ENCODE results near the gene ERICH4.

Gene ERICH4

GRCh38 chr19:41442473-41443355 is at the start of gene ERICH4:
TSS of gene ERICH4 (plus strand) at chr19:41443156. CDS start at chr19:41443170, 14 bp downstream.
- H3K4me1 ChIP-seq (ENCODE audit: insufficient read depth, low read length) = peaks cover 6% of the 10 kb centered on the region
- no peak within 1 kb of the TSS for H2AFZ ChIP-seq (ENCODE audit: low read depth, low read length)
- no peaks in the 10 kb centered on the region for H3K9me3 ChIP-seq (ENCODE audit: low read length)
- H3K36me3 ChIP-seq (ENCODE audit: insufficient read depth, low read length) = peaks cover 6% of the 10 kb centered on the region
- H3K4me3 ChIP-seq (ENCODE audit: low read length) = no peak within 1 kb of the TSS
- H3K27me3 ChIP-seq (ENCODE audit: insufficient read depth, low read length) = no peaks in the 10 kb centered on the region

GRCh38 chr19:41395355-41395754 is 47.6 kb upstream of the ERICH4 start:
- H3K9me3 ChIP-seq (ENCODE audit: low read length) = no peaks in the 10 kb centered on the region
- H3K36me3 ChIP-seq (ENCODE audit: insufficient read depth, low read length) = peaks cover 12% of the 10 kb centered on the region
- no peak overlapping the region for H3K4me3 ChIP-seq (ENCODE audit: low read length)
- peaks cover 17% of the 10 kb centered on the region for H3K4me1 ChIP-seq (ENCODE audit: insufficient read depth, low read length)
- no peak overlapping the region for H2AFZ ChIP-seq (ENCODE audit: low read depth, low read length)
- no peaks in the 10 kb centered on the region for H3K27me3 ChIP-seq (ENCODE audit: insufficient read depth, low read length)

DNA sequence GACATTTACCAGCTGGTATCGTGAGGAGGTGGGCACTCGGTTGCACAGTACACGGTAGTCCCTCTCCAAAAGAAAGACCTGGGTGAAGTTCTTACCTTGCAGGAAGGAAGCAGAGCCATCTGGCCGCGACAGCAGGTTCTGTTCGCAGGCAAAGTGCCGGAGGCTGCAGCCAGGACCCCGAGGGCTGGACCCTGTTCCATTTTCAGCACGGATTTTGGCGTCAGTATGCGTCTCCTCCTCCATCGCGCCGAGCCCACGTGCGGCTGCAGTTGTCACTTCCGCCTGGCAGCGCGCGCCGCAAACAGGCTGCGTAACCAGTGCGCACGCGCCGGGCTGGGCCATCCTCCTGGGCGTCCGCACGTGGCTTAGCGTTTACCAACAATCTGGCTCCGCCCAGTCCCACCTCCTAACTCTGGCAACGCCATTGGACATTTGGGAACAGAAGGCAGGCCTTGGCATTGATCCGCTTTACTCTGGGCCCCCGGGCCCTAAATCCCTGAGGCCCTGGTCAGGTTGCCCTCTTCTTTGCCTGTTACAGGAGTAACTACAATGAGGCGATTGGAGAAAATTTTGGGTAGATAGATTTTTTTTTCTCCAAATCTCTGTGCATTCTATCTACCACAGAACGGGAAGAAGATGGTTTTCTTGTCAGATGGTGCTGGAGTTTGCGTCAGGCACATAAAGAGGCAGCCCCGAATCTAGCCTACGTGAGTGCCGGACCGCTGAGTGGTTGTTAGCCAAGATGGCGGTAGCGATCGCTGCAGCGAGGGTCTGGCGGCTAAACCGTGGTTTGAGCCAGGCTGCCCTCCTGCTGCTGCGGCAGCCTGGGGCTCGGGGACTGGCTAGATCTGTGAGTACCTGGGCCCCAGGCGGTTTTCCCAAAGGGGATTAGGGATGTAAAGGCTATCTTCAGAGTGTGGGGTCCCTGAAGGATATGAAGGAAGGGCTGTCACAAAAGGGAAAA is 45.6 kb upstream of the ERICH4 start, which contains the start of the genes BCKDHA and EXOSC5:
Gene BCKDHA (plus strand): TSS at position 733 of the 964 bp plus-strand sequence. CDS start 10 bp downstream, at position 743.
Gene EXOSC5 (minus strand): TSS at position 274 of the 964 bp plus-strand sequence. CDS start 31 bp downstream, at position 243.
- H3K27me3 ChIP-seq (ENCODE audit: insufficient read depth, low read length) = no peaks in the 10 kb centered on the region
- no peaks in the 10 kb centered on the region for H3K9me3 ChIP-seq (ENCODE audit: low read length)
- H2AFZ ChIP-seq (ENCODE audit: low read depth, low read length) = peak within 1 kb of the TSS; percentile 73
- H3K4me3 ChIP-seq (ENCODE audit: low read length) = peak within 1 kb of the TSS; percentile 93
- peaks cover 17% of the 10 kb centered on the region for H3K4me1 ChIP-seq (ENCODE audit: insufficient read depth, low read length)
- no peaks in the 10 kb centered on the region for H3K36me3 ChIP-seq (ENCODE audit: insufficient read depth, low read length)

DNA sequence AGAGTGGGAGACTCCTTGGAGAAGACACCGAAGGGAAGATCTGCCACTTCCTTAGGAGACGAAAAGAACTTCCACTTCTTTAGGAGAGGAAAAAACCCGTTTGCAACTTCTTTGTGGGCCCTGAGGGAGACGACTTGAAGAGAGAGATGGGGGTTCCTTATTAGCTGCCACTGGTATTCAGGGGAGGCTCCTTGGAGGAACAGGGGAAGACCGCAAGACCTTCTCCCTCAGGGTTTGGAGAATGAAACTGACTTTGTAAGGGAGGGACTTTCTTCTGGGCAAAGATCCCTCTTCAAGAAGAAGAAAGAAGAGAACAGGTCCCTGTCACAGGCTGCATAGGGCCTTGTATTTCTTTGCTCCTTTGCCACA is 44.9 kb upstream of the ERICH4 start:
- Histone ChIP-seq H3K4me1 (ENCODE audit: insufficient read depth, low read length) (peaks cover 17% of the 10 kb centered on the region), H3K36me3 (ENCODE audit: insufficient read depth, low read length) (peaks cover 3% of the 10 kb centered on the region), H3K9me3 (ENCODE audit: low read length) (no peaks in the 10 kb centered on the region), H3K27me3 (ENCODE audit: insufficient read depth, low read length) (no peaks in the 10 kb centered on the region), H2AFZ (ENCODE audit: low read depth, low read length) (peak overlapping the region; percentile 73), H3K4me3 (ENCODE audit: low read length) (peak overlapping the region; percentile 93)

- Histone ChIP-seq H2AFZ (ENCODE audit: low read depth, low read length) (no peak overlapping the region), H3K4me3 (ENCODE audit: low read length) (peak overlapping the region; percentile 93), H3K4me1 (ENCODE audit: insufficient read depth, low read length) (peaks cover 17% of the 10 kb centered on the region), H3K9me3 (ENCODE audit: low read length) (no peaks in the 10 kb centered on the region), H3K27me3 (ENCODE audit: insufficient read depth, low read length) (no peaks in the 10 kb centered on the region), H3K36me3 (ENCODE audit: insufficient read depth, low read length) (peaks cover 4% of the 10 kb centered on the region)
Measured at GRCh38 chr19:41398598-41398997, 44.4 kb upstream of the ERICH4 start.

- Histone ChIP-seq H2AFZ (ENCODE audit: low read depth, low read length) (no peak overlapping the region), H3K9me3 (ENCODE audit: low read length) (no peaks in the 10 kb centered on the region), H3K36me3 (ENCODE audit: insufficient read depth, low read length) (peaks cover 4% of the 10 kb centered on the region), H3K4me1 (ENCODE audit: insufficient read depth, low read length) (peaks cover 17% of the 10 kb centered on the region), H3K4me3 (ENCODE audit: low read length) (peak overlapping the region; percentile 93), H3K27me3 (ENCODE audit: insufficient read depth, low read length) (no peaks in the 10 kb centered on the region)
Measured at GRCh38 chr19:41399091-41399490, 43.9 kb upstream of the ERICH4 start.

- peaks cover 4% of the 10 kb centered on the region for H3K36me3 ChIP-seq (ENCODE audit: insufficient read depth, low read length)
- no peak overlapping the region for H3K4me3 ChIP-seq (ENCODE audit: low read length)
- H2AFZ ChIP-seq (ENCODE audit: low read depth, low read length) = no peak overlapping the region
- no peaks in the 10 kb centered on the region for H3K9me3 ChIP-seq (ENCODE audit: low read length)
- no peaks in the 10 kb centered on the region for H3K27me3 ChIP-seq (ENCODE audit: insufficient read depth, low read length)
- H3K4me1 ChIP-seq (ENCODE audit: insufficient read depth, low read length) = peaks cover 17% of the 10 kb centered on the region
Measured at GRCh38 chr19:41399525-41399924, 43.4 kb upstream of the ERICH4 start.

DNA sequence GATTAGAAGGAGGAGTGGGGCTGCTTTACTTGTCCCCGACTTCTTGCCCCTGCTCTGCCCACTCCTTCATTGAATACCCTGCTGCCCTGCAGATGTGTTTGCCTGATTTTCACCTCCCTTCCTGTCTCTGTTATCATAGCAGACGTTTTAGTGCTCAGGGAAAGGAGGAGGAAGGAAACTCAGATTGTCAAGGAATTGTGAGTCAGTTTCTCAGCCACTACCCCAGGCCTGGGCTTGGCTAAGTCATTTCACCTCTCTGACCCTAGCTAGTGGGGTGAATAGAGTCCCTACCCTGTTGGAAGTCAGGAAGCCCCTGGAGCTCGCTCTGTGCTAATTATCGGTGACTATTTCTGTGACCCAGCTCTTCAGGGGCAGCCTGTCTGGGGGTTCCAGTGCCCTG is 41.5 kb upstream of the ERICH4 start:
- Histone ChIP-seq H3K4me1 (ENCODE audit: insufficient read depth, low read length) (peaks cover 14% of the 10 kb centered on the region), H3K27me3 (ENCODE audit: insufficient read depth, low read length) (no peaks in the 10 kb centered on the region), H3K36me3 (ENCODE audit: insufficient read depth, low read length) (peaks cover 4% of the 10 kb centered on the region), H2AFZ (ENCODE audit: low read depth, low read length) (no peak overlapping the region), H3K9me3 (ENCODE audit: low read length) (no peaks in the 10 kb centered on the region), H3K4me3 (ENCODE audit: low read length) (no peak overlapping the region)

GRCh38 chr19:41402010-41402409 is 40.9 kb upstream of the ERICH4 start:
- Histone ChIP-seq H3K36me3 (ENCODE audit: insufficient read depth, low read length) (peaks cover 4% of the 10 kb centered on the region), H3K4me3 (ENCODE audit: low read length) (no peak overlapping the region), H3K9me3 (ENCODE audit: low read length) (no peaks in the 10 kb centered on the region), H3K4me1 (ENCODE audit: insufficient read depth, low read length) (peaks cover 13% of the 10 kb centered on the region), H3K27me3 (ENCODE audit: insufficient read depth, low read length) (no peaks in the 10 kb centered on the region), H2AFZ (ENCODE audit: low read depth, low read length) (no peak overlapping the region)

DNA sequence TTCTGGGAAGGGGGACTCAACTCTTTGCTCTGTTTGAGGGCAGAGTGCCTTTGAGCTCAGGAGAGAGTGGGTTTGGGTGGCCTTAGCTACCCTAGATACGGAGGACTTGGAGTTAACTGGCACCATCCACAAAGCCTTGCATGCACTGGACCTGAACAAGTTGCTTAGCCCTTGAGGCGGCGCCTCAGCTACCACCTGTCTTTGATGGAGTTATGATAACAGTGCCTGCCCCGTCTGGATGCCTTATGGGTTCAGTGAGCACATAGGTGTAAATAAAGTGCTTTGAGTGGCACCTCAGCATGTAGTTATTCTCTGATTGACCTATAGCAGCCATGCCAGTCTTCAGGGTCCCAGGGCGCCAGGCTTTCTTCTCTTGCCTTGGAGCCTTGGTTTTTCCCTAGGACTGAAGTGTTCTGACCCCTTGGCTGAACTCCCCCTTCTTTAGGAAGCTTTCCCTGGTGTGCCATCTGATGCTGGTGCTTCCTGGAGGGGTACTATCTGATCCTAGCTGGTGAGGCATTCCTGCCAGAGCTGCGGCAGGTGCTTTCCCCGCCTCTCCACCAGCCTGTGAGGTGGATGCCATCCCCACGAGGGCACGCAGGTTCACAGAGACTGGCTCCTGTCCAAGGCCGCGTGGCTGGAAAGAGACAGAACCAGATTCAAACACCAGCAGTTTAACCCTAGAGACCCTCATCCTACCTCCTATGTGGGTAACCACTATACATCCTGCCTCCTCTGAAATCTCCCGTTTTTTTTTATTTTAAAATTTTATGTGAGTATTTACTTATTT is 39.6 kb upstream of the ERICH4 start:
- H2AFZ ChIP-seq (ENCODE audit: low read depth, low read length) = no peak overlapping the region
- H3K4me3 ChIP-seq (ENCODE audit: low read length) = no peak overlapping the region
- H3K9me3 ChIP-seq (ENCODE audit: low read length) = no peaks in the 10 kb centered on the region
- no peaks in the 10 kb centered on the region for H3K27me3 ChIP-seq (ENCODE audit: insufficient read depth, low read length)
- H3K4me1 ChIP-seq (ENCODE audit: insufficient read depth, low read length) = peaks cover 13% of the 10 kb centered on the region
- H3K36me3 ChIP-seq (ENCODE audit: insufficient read depth, low read length) = peaks cover 4% of the 10 kb centered on the region

DNA sequence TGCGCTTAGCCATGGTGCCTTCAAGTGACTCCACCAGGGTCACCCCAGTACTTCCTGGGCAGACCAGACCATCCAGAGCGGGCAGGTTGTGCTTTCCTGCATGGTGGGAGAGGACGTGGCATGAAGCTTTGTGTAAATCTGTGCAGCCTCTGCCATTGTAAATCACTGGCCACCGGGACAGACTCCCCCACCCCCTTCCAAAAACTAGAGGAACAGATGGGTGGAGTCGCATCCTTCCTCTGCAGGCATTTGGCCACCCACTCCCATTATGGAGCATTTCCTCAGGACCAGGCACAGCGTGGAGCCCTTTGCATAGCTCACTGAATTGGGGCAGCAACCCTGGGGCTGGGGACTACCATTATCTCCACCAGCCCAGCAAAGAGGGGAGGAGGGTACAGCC is 37.2 kb upstream of the ERICH4 start:
- Histone ChIP-seq H3K27me3 (ENCODE audit: insufficient read depth, low read length) (no peaks in the 10 kb centered on the region), H3K4me3 (ENCODE audit: low read length) (no peak overlapping the region), H3K36me3 (ENCODE audit: insufficient read depth, low read length) (peaks cover 4% of the 10 kb centered on the region), H3K9me3 (ENCODE audit: low read length) (no peaks in the 10 kb centered on the region), H3K4me1 (ENCODE audit: insufficient read depth, low read length) (peaks cover 4% of the 10 kb centered on the region), H2AFZ (ENCODE audit: low read depth, low read length) (no peak overlapping the region)

- no peaks in the 10 kb centered on the region for H3K9me3 ChIP-seq (ENCODE audit: low read length)
- no peaks in the 10 kb centered on the region for H3K27me3 ChIP-seq (ENCODE audit: insufficient read depth, low read length)
- H3K36me3 ChIP-seq (ENCODE audit: insufficient read depth, low read length) = peaks cover 11% of the 10 kb centered on the region
- H3K4me3 ChIP-seq (ENCODE audit: low read length) = no peak overlapping the region
- peaks cover 4% of the 10 kb centered on the region for H3K4me1 ChIP-seq (ENCODE audit: insufficient read depth, low read length)
- no peak overlapping the region for H2AFZ ChIP-seq (ENCODE audit: low read depth, low read length)
Measured at GRCh38 chr19:41407271-41407670, 35.7 kb upstream of the ERICH4 start.

Measured in neuron (in vitro differentiated cells).